GM12891 (cell line): Measurements from ENCODE around the gene NACAD.

Experiments
- POLR2A ChIP-seq: IDR thresholded peaks from 2 replicates; pipeline ENCODE4 v1.6.1; 2011; ENCODE audit warnings: low read depth, low read length, control low read depth
- POLR2AphosphoS5 ChIP-seq: IDR thresholded peaks from 2 replicates; pipeline ENCODE4 v1.6.1; 2011; ENCODE audit warnings: low read depth, low read length, control low read depth
- SPI1 ChIP-seq: IDR thresholded peaks from 2 replicates; pipeline ENCODE4 v1.6.1; 2011; ENCODE audit warnings: low read depth, low read length, control low read depth
- TAF1 ChIP-seq: IDR thresholded peaks from 2 replicates; pipeline ENCODE4 v1.6.1; 2011; ENCODE audit warnings: low read depth, low read length, control low read depth

DNA sequence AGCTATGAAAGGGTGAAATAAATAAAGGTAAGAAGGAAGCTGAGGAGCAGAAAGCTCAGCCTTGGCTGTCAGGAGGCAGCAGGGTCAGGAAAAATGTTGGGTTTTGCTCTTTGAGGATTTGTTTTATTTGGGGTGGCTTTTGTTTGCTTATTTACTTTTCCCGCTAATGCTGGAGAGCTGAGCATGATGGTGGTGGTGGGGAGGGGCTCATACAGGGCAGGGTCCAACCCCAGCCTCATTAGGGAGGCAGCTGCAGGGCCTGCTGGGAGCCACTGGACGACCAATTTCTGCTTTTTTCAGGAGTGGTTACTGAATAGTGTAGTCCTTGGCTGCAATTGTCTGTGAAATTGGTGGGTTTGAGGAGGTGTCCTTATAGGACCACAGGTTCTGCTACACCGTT is 52.5 kb downstream of the NACAD start:
- TF ChIP-seq POLR2AphosphoS5 (no peak), POLR2A (no peak), TAF1 (no peak), SPI1 (no peak)
